Caco-2 (cell line): ENCODE results near the gene USP20. TPM values are rescaled to one million over a fixed set of nuclear protein-coding genes. Genes with fewer than 3 reads are reported as not detected.
A peak's percentile ranks its signal among the peaks of the same experiment; 100 is the strongest.

Experiments used
- BruUV-seq: library from RNA; stranded (reverse); fragments of 400-500 nt; replicated peaks from 2 replicates; lab custom pipeline; 2021; lab: Mats Ljungman, UMichigan
- CTCF ChIA-PET: fragments of 300-600 bp; sonication (Branson Sonifier 250); formaldehyde crosslinking; loops from one replicate; lab custom pipeline; 2022; ENCODE audit warnings: antibody characterized with exemption; lab: Charles Lee
- POLR2A ChIA-PET: fragments of 300-600 bp; sonication (Branson Sonifier 250); formaldehyde crosslinking; loops from one replicate; lab custom pipeline; 2022; ENCODE audit warnings: antibody characterized with exemption; lab: Charles Lee
- DNase-seq, 2 experiments: peaks; one replicate each; pipeline versions ENCODE4 v3.0.0 to v3.0.0-alpha.2; 2020 to 2022
- H3K27me3 ChIP-seq: replicated peaks from 2 replicates; pipeline ENCODE4 v1.6.0; 2011; ENCODE audit warnings: low read length; ENCODE audit not compliant: control insufficient read depth, insufficient read depth
- H3K36me3 ChIP-seq: 2 replicates; pipeline ENCODE4 v1.5.1; 2011; ENCODE audit warnings: low read length; ENCODE audit not compliant: control insufficient read depth, insufficient read depth
- H3K4me1 ChIP-seq: fragments of 250-450 bp; sonication (Bioruptor Pico); 2 replicates; pipeline ENCODE4 v1.5.1; 2020; ENCODE audit warnings: mild to moderate bottlenecking
- H3K4me3 ChIP-seq: 2 replicates; pipeline ENCODE4 v1.5.1; 2011; ENCODE audit warnings: low read depth, mild to moderate bottlenecking, control low read depth, low read length
- H3K9me3 ChIP-seq: fragments of 250-450 bp; sonication (Bioruptor Pico); 2 replicates; pipeline ENCODE4 v1.5.1; 2020; ENCODE audit warnings: mild to moderate bottlenecking, moderate library complexity
- H3K27ac Mint-ChIP-seq: one replicate; pipeline ENCODE4 v1.8.0; 2022; ENCODE audit warnings: mixed read lengths; ENCODE audit not compliant: unreplicated experiment
- H3K27me3 Mint-ChIP-seq: one replicate; pipeline ENCODE4 v1.8.0; 2022; ENCODE audit warnings: mixed read lengths; ENCODE audit not compliant: insufficient read depth, unreplicated experiment
- H3K36me3 Mint-ChIP-seq: one replicate; pipeline ENCODE4 v1.8.0; 2022; ENCODE audit warnings: mild to moderate bottlenecking, mixed read lengths; ENCODE audit not compliant: insufficient read depth, unreplicated experiment
- H3K4me1 Mint-ChIP-seq: one replicate; pipeline ENCODE4 v1.8.0; 2022; ENCODE audit warnings: low read depth, mixed read lengths; ENCODE audit not compliant: unreplicated experiment
- H3K4me3 Mint-ChIP-seq: one replicate; pipeline ENCODE4 v1.8.0; 2022; ENCODE audit warnings: mild to moderate bottlenecking, moderate library complexity, mixed read lengths; ENCODE audit not compliant: unreplicated experiment
- H3K9me3 Mint-ChIP-seq: one replicate; pipeline ENCODE4 v1.8.0; 2022; ENCODE audit warnings: mixed read lengths; ENCODE audit not compliant: unreplicated experiment
- CTCF ChIP-seq, 2 experiments: fragments of 200-600 bp in 1 of 2; IDR thresholded peaks; 1 replicate in 1 of 2; 2 replicates in 1 of 2; pipeline versions ENCODE4 v1.5.1 to v1.8.0; 2011 to 2022; ENCODE audit warnings: antibody characterized with exemption in 1 of 2, control low read depth in 1 of 2, inconsistent platforms in 1 of 2, low read depth in 1 of 2, low read length in 1 of 2, mild to moderate bottlenecking in 1 of 2, moderate library complexity in 1 of 2; ENCODE audit not compliant: insufficient read depth in 1 of 2, severe bottlenecking in 1 of 2, unreplicated experiment in 1 of 2
- intact Hi-C: fragments of 100-400 bp; cut with micrococcal nuclease; formaldehyde crosslinking; loops from one replicate; pipeline ENCODE4 v1.10.0; 2022; ENCODE audit not compliant: unreplicated experiment
- total RNA-seq: library from RNA; stranded (reverse); gene quantifications from 2 replicates; pipeline ENCODE4 v1.2.3, GENCODE V29; 2022

USP20 gene
- total RNA-seq, 1 experiment from 2014 or later, result 13.9 TPM

GRCh38 chr9:129919841-129920240 lies 84.6 kb downstream of the USP20 start:
- ChIA-PET POLR2A (no interaction called here), CTCF (no interaction called here)
- DNase-seq, result no peak
- H3K27me3 Mint-ChIP-seq, result no peaks in the 10 kb centered on the region
- Histone ChIP-seq H3K4me3 (no peak overlapping the region), H3K36me3 (no peaks in the 10 kb centered on the region; the same call in 1 of the 2 replicates), H3K9me3 (no peaks in the 10 kb centered on the region), H3K4me1 (no peaks in the 10 kb centered on the region), H3K27me3 (no peaks in the 10 kb centered on the region)
- no peak for TF ChIP-seq CTCF (IDR thresholded peaks at IDR 0.05; ENCODE audit: insufficient read depth in 1 of 2, low read depth in 1 of 2, low read length in 1 of 2, severe bottlenecking in 1 of 2, unreplicated experiment in 1 of 2)
- H3K4me1 Mint-ChIP-seq, result no peaks in the 10 kb centered on the region
- no peak overlapping the region for H3K27ac Mint-ChIP-seq
- no peaks in the 10 kb centered on the region for H3K9me3 Mint-ChIP-seq
- peaks cover 23% of the 10 kb centered on the region for H3K36me3 Mint-ChIP-seq
- no TSS peak for BruUV-seq
- intact Hi-C loops, result no loop called here
- H3K4me3 Mint-ChIP-seq, result no peak overlapping the region

GRCh38 chr9:129921905-129922304 lies 86.6 kb downstream of the USP20 start:
- Histone ChIP-seq H3K27me3 (no peaks in the 10 kb centered on the region), H3K4me1 (no peaks in the 10 kb centered on the region), H3K9me3 (no peaks in the 10 kb centered on the region), H3K36me3 (no peaks in the 10 kb centered on the region; the same call in 1 of the 2 replicates), H3K4me3 (no peak overlapping the region)
- H3K27me3 Mint-ChIP-seq, result no peaks in the 10 kb centered on the region
- ChIA-PET POLR2A (no interaction called here), CTCF (no interaction called here)
- intact Hi-C loops, result no loop called here
- no peak overlapping the region for H3K4me3 Mint-ChIP-seq
- BruUV-seq, result TSS peak; percentile 10
- TF ChIP-seq CTCF (IDR thresholded peaks at IDR 0.05; ENCODE audit: insufficient read depth in 1 of 2, low read depth in 1 of 2, low read length in 1 of 2, severe bottlenecking in 1 of 2, unreplicated experiment in 1 of 2), result no peak
- no peak for DNase-seq
- no peak overlapping the region for H3K27ac Mint-ChIP-seq
- H3K4me1 Mint-ChIP-seq, result no peaks in the 10 kb centered on the region
- peaks cover 31% of the 10 kb centered on the region for H3K36me3 Mint-ChIP-seq
- H3K9me3 Mint-ChIP-seq, result no peaks in the 10 kb centered on the region

DNA sequence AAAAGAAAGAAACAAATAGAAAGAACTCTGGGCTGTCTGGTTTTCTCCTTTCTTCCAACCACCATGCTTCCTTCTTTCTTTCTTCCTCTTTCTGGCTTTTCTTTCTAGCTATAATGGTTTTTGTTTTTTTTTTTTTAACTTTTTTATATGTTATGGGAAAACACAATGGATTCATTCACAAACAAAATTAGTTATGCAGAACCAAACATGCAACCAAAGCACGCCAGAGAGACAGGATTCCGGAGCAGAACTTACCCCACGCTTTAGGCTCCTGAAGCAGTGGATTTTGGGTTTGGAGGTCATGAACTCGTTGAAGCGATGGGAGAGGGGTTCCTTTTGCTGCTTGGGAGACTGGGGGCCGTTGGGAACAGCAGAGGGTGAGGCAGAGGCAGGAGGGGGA lies 88.3 kb downstream of the USP20 start:
- H3K9me3 ChIP-seq, result no peaks in the 10 kb centered on the region
- ChIA-PET POLR2A (no interaction called here), CTCF (no interaction called here)
- Mint-ChIP-seq H3K27ac (no peak overlapping the region), H3K27me3 (no peaks in the 10 kb centered on the region), H3K4me3 (no peak overlapping the region), H3K36me3 (peaks cover 34% of the 10 kb centered on the region), H3K9me3 (no peaks in the 10 kb centered on the region), H3K4me1 (no peaks in the 10 kb centered on the region)
- no peaks in the 10 kb centered on the region; the same call in 1 of the 2 replicates for H3K36me3 ChIP-seq
- TF ChIP-seq CTCF (IDR thresholded peaks at IDR 0.05; ENCODE audit: insufficient read depth in 1 of 2, low read depth in 1 of 2, low read length in 1 of 2, severe bottlenecking in 1 of 2, unreplicated experiment in 1 of 2), result no peak
- no peak overlapping the region for H3K4me3 ChIP-seq
- DNase-seq, result no peak
- H3K4me1 ChIP-seq, result no peaks in the 10 kb centered on the region
- intact Hi-C loops, result no loop called here
- no peaks in the 10 kb centered on the region for H3K27me3 ChIP-seq
- BruUV-seq, result no TSS peak
